GM23338 (cell line): ENCODE results near the gene KLHDC8B. TPM values are rescaled to one million over a fixed set of nuclear protein-coding genes. Genes with fewer than 3 reads are reported as not detected.

Experiments
- ATAC-seq: fragments of 200-7000 bp; cut with Tn5 transposase; 3 replicates; pipeline ENCODE4 v1.9.1; 2020
- DNase-seq: peaks from one replicate; pipeline ENCODE4 v3.0.0-alpha.2; 2015; ENCODE audit warnings: low spot score
- H2AFZ ChIP-seq: fragments of 200-600 bp; sonication (generic); 2 replicates; pipeline ENCODE4 v1.8.0; 2016; ENCODE audit warnings: antibody characterized with exemption, mild to moderate bottlenecking, moderate library complexity
- H3F3A ChIP-seq: fragments of 200-600 bp; sonication (generic); replicated peaks from 2 replicates; pipeline ENCODE4 v1.8.0; 2017; ENCODE audit warnings: antibody characterized with exemption, mixed run types, low read depth
- H3K27ac ChIP-seq: fragments of 200-600 bp; sonication (generic); 2 replicates; pipeline ENCODE4 v1.6.1; 2016; ENCODE audit warnings: low read depth
- H3K27me3 ChIP-seq: fragments of 200-600 bp; sonication (generic); 2 replicates; pipeline ENCODE4 v1.8.0; 2016; ENCODE audit warnings: mild to moderate bottlenecking, mixed run types, moderate library complexity; ENCODE audit not compliant: insufficient read depth
- H3K36me3 ChIP-seq: fragments of 200-600 bp; sonication (generic); 2 replicates; pipeline ENCODE4 v1.8.0; 2016; ENCODE audit warnings: mild to moderate bottlenecking; ENCODE audit not compliant: insufficient read depth
- H3K4me1 ChIP-seq: fragments of 200-600 bp; sonication (generic); 2 replicates; pipeline ENCODE4 v1.8.0; 2016; ENCODE audit warnings: mild to moderate bottlenecking, moderate library complexity; ENCODE audit not compliant: insufficient read depth
- H3K4me2 ChIP-seq: fragments of 200-600 bp; sonication (generic); 2 replicates; pipeline ENCODE4 v1.7.1; 2017; ENCODE audit warnings: mixed run types
- H3K4me3 ChIP-seq: fragments of 200-600 bp; sonication (generic); 2 replicates; pipeline ENCODE4 v1.6.1; 2016; ENCODE audit warnings: mixed run types
- H3K79me2 ChIP-seq: fragments of 200-600 bp; sonication (generic); replicated peaks from 2 replicates; pipeline ENCODE4 v1.8.0; 2017; ENCODE audit warnings: mild to moderate bottlenecking; ENCODE audit not compliant: insufficient read depth
- H3K9me2 ChIP-seq: fragments of 200-600 bp; sonication (generic); 2 replicates; pipeline ENCODE4 v1.8.0; 2017; ENCODE audit not compliant: insufficient read depth
- H4K20me1 ChIP-seq: fragments of 200-600 bp; sonication (generic); replicated peaks from 2 replicates; pipeline ENCODE4 v1.8.0; 2017; ENCODE audit warnings: mild to moderate bottlenecking; ENCODE audit not compliant: insufficient read depth
- H3K27ac Mint-ChIP-seq: 2 replicates; pipeline ENCODE4 v1.8.0; 2020; ENCODE audit warnings: inconsistent platforms, mild to moderate bottlenecking, moderate library complexity, mixed read lengths
- H3K27me3 Mint-ChIP-seq: 3 replicates; pipeline ENCODE4 v1.8.0; 2022; ENCODE audit warnings: low read depth, mild to moderate bottlenecking, moderate library complexity, mixed read lengths, inconsistent platforms; ENCODE audit not compliant: insufficient read depth, poor library complexity
- H3K36me3 Mint-ChIP-seq: 3 replicates; pipeline ENCODE4 v1.8.0; 2021; ENCODE audit warnings: low read depth, mild to moderate bottlenecking, inconsistent platforms, moderate library complexity, mixed read lengths
- H3K4me1 Mint-ChIP-seq: 3 replicates; pipeline ENCODE4 v1.8.0; 2020; ENCODE audit warnings: mild to moderate bottlenecking, inconsistent platforms, mixed read lengths
- H3K4me3 Mint-ChIP-seq: 3 replicates; pipeline ENCODE4 v1.8.0; 2021; ENCODE audit warnings: moderate library complexity, mild to moderate bottlenecking, inconsistent platforms, mixed read lengths
- H3K9me3 Mint-ChIP-seq: 3 replicates; pipeline ENCODE4 v1.8.0; 2020; ENCODE audit warnings: moderate library complexity, mild to moderate bottlenecking, inconsistent platforms, mixed read lengths
- CREB1 ChIP-seq: fragments of 250-450 bp; sonication (Bioruptor Pico); IDR thresholded peaks from 2 replicates; pipeline ENCODE4 v1.5.0; 2020; ENCODE audit warnings: low read depth, mild to moderate bottlenecking, moderate library complexity
- CTCF ChIP-seq, 2 experiments: fragments of 200-600 bp in 1 of 2; sonication (generic) in 1 of 2; conservative IDR thresholded peaks; 2 replicates each; pipeline versions ENCODE4 v1.5.1 to v1.6.1; 2016 to 2017; ENCODE audit warnings: antibody characterized with exemption in 2 of 2, low read depth in 2 of 2, mild to moderate bottlenecking in 2 of 2, moderate library complexity in 1 of 2
- ETS1 ChIP-seq: IDR thresholded peaks from 2 replicates; pipeline ENCODE4 v1.6.1; 2016; ENCODE audit warnings: antibody characterized with exemption
- EZH2 ChIP-seq: fragments of 200-600 bp; sonication (generic); IDR thresholded peaks from one replicate; pipeline ENCODE4 v1.8.0; 2017; ENCODE audit warnings: antibody characterized with exemption, mild to moderate bottlenecking, low read depth; ENCODE audit not compliant: unreplicated experiment
- EZH2phosphoT487 ChIP-seq: fragments of 200-600 bp; sonication (generic); IDR thresholded peaks from one replicate; pipeline ENCODE4 v1.8.1; 2018; ENCODE audit warnings: antibody characterized with exemption; ENCODE audit not compliant: unreplicated experiment
- JUNB ChIP-seq: IDR thresholded peaks from one replicate; pipeline ENCODE4 v1.6.1; 2016; ENCODE audit warnings: antibody characterized with exemption; ENCODE audit not compliant: unreplicated experiment
- NANOG ChIP-seq: IDR thresholded peaks from 2 replicates; pipeline ENCODE4 v1.6.1; 2016; ENCODE audit warnings: antibody characterized with exemption, borderline replicate concordance
- POLR2AphosphoS5 ChIP-seq: IDR thresholded peaks from 2 replicates; pipeline ENCODE4 v1.6.1; 2016; ENCODE audit warnings: antibody characterized with exemption, low read depth
- REST ChIP-seq: IDR thresholded peaks from one replicate; pipeline ENCODE4 v1.6.1; 2018; ENCODE audit warnings: antibody characterized with exemption; ENCODE audit not compliant: unreplicated experiment
- STAT1 ChIP-seq: IDR thresholded peaks from one replicate; pipeline ENCODE4 v1.6.1; 2016; ENCODE audit warnings: antibody characterized with exemption; ENCODE audit not compliant: unreplicated experiment
- ZNF114 ChIP-seq: fragments of 250-450 bp; sonication (Bioruptor Pico); IDR thresholded peaks from 2 replicates; pipeline ENCODE4 v1.5.0; 2020; ENCODE audit warnings: mild to moderate bottlenecking, moderate library complexity
- ZNF331 ChIP-seq: fragments of 250-450 bp; sonication (Bioruptor Pico); IDR thresholded peaks from 2 replicates; pipeline ENCODE4 v1.5.0; 2020; ENCODE audit warnings: low read depth, mild to moderate bottlenecking, moderate library complexity
- ZNF462 ChIP-seq: fragments of 250-450 bp; sonication (Bioruptor Pico); IDR thresholded peaks from 2 replicates; pipeline ENCODE4 v1.5.0; 2020; ENCODE audit warnings: mild to moderate bottlenecking, moderate library complexity
- polyA plus RNA-seq: library from polyadenylated mRNA; unstranded; fragments of >200 nt; fragmentation: Nextera tagmentation; extraction: Ambion mirVana; gene quantifications from 2 replicates; pipeline ENCODE4 v1.2.1, GENCODE V29; 2016
- total RNA-seq: library from RNA; depleted of rRNA; stranded (reverse); fragments of >200 nt; shearing (Covaris generic); gene quantifications from 2 replicates; pipeline ENCODE4 v1.2.3, GENCODE V29; 2014

Gene KLHDC8B
- total and polyA plus RNA-seq, 2 experiments from 2014 or later: 4.7 to 11.1 TPM

- Histone ChIP-seq H4K20me1 (no peaks in the 10 kb centered on the region), H3F3A (no peaks in the 10 kb centered on the region), H3K36me3 (no peaks in the 10 kb centered on the region), H3K27ac (no peak overlapping the region), H3K4me2 (no peak overlapping the region), H3K9me2 (no peaks in the 10 kb centered on the region), H3K4me3 (no peak overlapping the region), H2AFZ (no peak overlapping the region), H3K4me1 (peaks cover 9% of the 10 kb centered on the region), H3K27me3 (no peaks in the 10 kb centered on the region), H3K79me2 (no peaks in the 10 kb centered on the region)
- peaks cover 2% of the 10 kb centered on the region; the same call in 1 of the 3 replicates for H3K36me3 Mint-ChIP-seq
- TF ChIP-seq CREB1 (CRISPR knock-in tag) (no peak), POLR2AphosphoS5 (no peak), ETS1 (no peak), JUNB (no peak), EZH2 (no peak), EZH2phosphoT487 (no peak), ZNF331 (CRISPR knock-in tag) (no peak), REST (no peak), CTCF (conservative IDR thresholded peaks at IDR 0.05; ENCODE audit: low read depth in 2 of 2) (no peak), ZNF114 (CRISPR knock-in tag) (no peak), NANOG (no peak), STAT1 (no peak), ZNF462 (no peak)
- H3K27ac Mint-ChIP-seq: no peak overlapping the region
- no peak overlapping the region for H3K4me3 Mint-ChIP-seq
- H3K4me1 Mint-ChIP-seq: peaks cover 21% of the 10 kb centered on the region
- DNase-seq (no peak), ATAC-seq (no peak)
- H3K27me3 Mint-ChIP-seq: peaks cover 3% of the 10 kb centered on the region
- H3K9me3 Mint-ChIP-seq: no peaks in the 10 kb centered on the region
Observed at GRCh38 chr3:49175530-49175929, 4.1 kb downstream of the KLHDC8B start.
